HepG2 (cell line): Measurements from ENCODE around the gene L3MBTL1. TPM values are rescaled to one million over a fixed set of nuclear protein-coding genes. Genes with fewer than 3 reads are reported as not detected.

Experiments used
- BRCA1 ChIP-seq: sonication (generic); formaldehyde crosslinking; IDR thresholded peaks from 2 replicates; pipeline ENCODE4 v1.4.0; 2020; ENCODE audit warnings: missing genetic modification reagents
- DR1 ChIP-seq: sonication (generic); formaldehyde crosslinking; IDR thresholded peaks from 2 replicates; pipeline ENCODE4 v1.8.0; 2021; ENCODE audit warnings: mild to moderate bottlenecking, missing genetic modification reagents, inconsistent platforms
- GZF1 ChIP-seq: sonication (generic); formaldehyde crosslinking; IDR thresholded peaks from 2 replicates; pipeline ENCODE4 v1.5.1; 2020; ENCODE audit warnings: mild to moderate bottlenecking, missing genetic modification reagents
- MIXL1 ChIP-seq: IDR thresholded peaks from 2 replicates; pipeline ENCODE4 v1.6.1; 2016
- NCOA5 ChIP-seq: sonication (generic); formaldehyde crosslinking; IDR thresholded peaks from 2 replicates; pipeline ENCODE4 v1.4.0; 2020; ENCODE audit warnings: missing genetic modification reagents
- RXRA ChIP-seq: sonication (generic); formaldehyde crosslinking; IDR thresholded peaks from 2 replicates; pipeline ENCODE4 v1.5.1; 2020; ENCODE audit warnings: missing genetic modification reagents
- SAP130 ChIP-seq: IDR thresholded peaks from 2 replicates; pipeline ENCODE4 v1.6.1; 2016; ENCODE audit warnings: low read depth
- ZC3H13 ChIP-seq: sonication (generic); formaldehyde crosslinking; IDR thresholded peaks from 2 replicates; pipeline ENCODE4 v1.8.1; 2023; ENCODE audit warnings: mild to moderate bottlenecking, missing genetic modification reagents, moderate library complexity
- ZNF160 ChIP-seq: sonication (generic); formaldehyde crosslinking; IDR thresholded peaks from 2 replicates; pipeline ENCODE4 v1.8.0; 2022; ENCODE audit warnings: mild to moderate bottlenecking, inconsistent platforms, missing genetic modification reagents
- ZNF18 ChIP-seq: sonication (generic); formaldehyde crosslinking; IDR thresholded peaks from 2 replicates; pipeline ENCODE4 v1.8.0; 2022; ENCODE audit warnings: mild to moderate bottlenecking, missing genetic modification reagents; ENCODE audit not compliant: insufficient replicate concordance
- ZNF232 ChIP-seq: sonication (generic); formaldehyde crosslinking; IDR thresholded peaks from 2 replicates; pipeline ENCODE4 v1.4.0; 2020; ENCODE audit warnings: missing genetic modification reagents, borderline replicate concordance
- ZNF275 ChIP-seq: sonication (generic); formaldehyde crosslinking; IDR thresholded peaks from 2 replicates; pipeline ENCODE4 v1.8.0; 2022; ENCODE audit warnings: missing genetic modification reagents, mild to moderate bottlenecking, inconsistent platforms, borderline replicate concordance
- polyA plus RNA-seq, 8 experiments: library from polyadenylated mRNA; depleted of rRNA in 3 of 8; stranded (reverse) in 7 of 8; unstranded in 1 of 8; fragments of >200 nt; fragmentation: Illumina TruSeq in 4 of 8; extraction: Trizol in 4 of 8; gene quantifications; 2 replicates each; pipeline versions ENCODE4 v1.2.1 to v1.2.3, GENCODE V29; 2011 to 2016; ENCODE audit warnings: low read depth in 4 of 8, missing spikeins in 1 of 8, mixed read lengths in 1 of 8; ENCODE audit not compliant: insufficient read depth in 1 of 8
- total RNA-seq, 5 experiments: library from RNA; depleted of rRNA; stranded (reverse); fragments of >200 nt; fragmentation: Illumina TruSeq; extraction: Trizol; gene quantifications; 2 replicates each; pipeline ENCODE4 v1.2.3, GENCODE V29; 2016; ENCODE audit warnings: low read depth in 1 of 5
- TF ChIP-seq, protein P1 (sequence below): sonication (generic); formaldehyde crosslinking; conservative IDR thresholded peaks from 2 replicates; pipeline ENCODE4 v1.8.0; 2022; ENCODE audit warnings: missing genetic modification reagents
- TF ChIP-seq, protein P2 (sequence below): sonication (generic); formaldehyde crosslinking; IDR thresholded peaks from 2 replicates; pipeline ENCODE4 v1.4.0; 2020; ENCODE audit warnings: mild to moderate bottlenecking, missing genetic modification reagents

The L3MBTL1 gene
- total and polyA plus RNA-seq, 2 of the 13 experiments (the other 11 are each of a cell fraction or from before 2014, with no cell fraction given), result 9.0 to 17.8 TPM

- TF ChIP-seq NCOA5, result no peak
- TF ChIP-seq BRCA1 (CRISPR knock-in tag), result peak; percentile 63; the same call in 1 of the 2 replicates
- TF ChIP-seq RXRA, result peak; percentile 90
- TF ChIP-seq MIXL1, result peak; percentile 82
- TF ChIP-seq SAP130 (CRISPR knock-in tag), result peak; percentile 98
- peak; percentile 88 for TF ChIP-seq ZNF160 (CRISPR knock-in tag)
- TF ChIP-seq ZNF18, result no peak
- TF ChIP-seq ZNF275, result peak; percentile 72; the same call in 1 of the 2 replicates
- TF ChIP-seq, protein P1, sequence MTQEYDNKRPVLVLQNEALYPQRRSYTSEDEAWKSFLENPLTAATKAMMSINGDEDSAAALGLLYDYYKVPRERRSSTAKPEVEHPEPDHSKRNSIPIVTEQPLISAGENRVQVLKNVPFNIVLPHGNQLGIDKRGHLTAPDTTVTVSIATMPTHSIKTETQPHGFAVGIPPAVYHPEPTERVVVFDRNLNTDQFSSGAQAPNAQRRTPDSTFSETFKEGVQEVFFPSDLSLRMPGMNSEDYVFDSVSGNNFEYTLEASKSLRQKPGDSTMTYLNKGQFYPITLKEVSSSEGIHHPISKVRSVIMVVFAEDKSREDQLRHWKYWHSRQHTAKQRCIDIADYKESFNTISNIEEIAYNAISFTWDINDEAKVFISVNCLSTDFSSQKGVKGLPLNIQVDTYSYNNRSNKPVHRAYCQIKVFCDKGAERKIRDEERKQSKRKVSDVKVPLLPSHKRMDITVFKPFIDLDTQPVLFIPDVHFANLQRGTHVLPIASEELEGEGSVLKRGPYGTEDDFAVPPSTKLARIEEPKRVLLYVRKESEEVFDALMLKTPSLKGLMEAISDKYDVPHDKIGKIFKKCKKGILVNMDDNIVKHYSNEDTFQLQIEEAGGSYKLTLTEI (CRISPR knock-in tag), result no peak
- TF ChIP-seq, protein P2, sequence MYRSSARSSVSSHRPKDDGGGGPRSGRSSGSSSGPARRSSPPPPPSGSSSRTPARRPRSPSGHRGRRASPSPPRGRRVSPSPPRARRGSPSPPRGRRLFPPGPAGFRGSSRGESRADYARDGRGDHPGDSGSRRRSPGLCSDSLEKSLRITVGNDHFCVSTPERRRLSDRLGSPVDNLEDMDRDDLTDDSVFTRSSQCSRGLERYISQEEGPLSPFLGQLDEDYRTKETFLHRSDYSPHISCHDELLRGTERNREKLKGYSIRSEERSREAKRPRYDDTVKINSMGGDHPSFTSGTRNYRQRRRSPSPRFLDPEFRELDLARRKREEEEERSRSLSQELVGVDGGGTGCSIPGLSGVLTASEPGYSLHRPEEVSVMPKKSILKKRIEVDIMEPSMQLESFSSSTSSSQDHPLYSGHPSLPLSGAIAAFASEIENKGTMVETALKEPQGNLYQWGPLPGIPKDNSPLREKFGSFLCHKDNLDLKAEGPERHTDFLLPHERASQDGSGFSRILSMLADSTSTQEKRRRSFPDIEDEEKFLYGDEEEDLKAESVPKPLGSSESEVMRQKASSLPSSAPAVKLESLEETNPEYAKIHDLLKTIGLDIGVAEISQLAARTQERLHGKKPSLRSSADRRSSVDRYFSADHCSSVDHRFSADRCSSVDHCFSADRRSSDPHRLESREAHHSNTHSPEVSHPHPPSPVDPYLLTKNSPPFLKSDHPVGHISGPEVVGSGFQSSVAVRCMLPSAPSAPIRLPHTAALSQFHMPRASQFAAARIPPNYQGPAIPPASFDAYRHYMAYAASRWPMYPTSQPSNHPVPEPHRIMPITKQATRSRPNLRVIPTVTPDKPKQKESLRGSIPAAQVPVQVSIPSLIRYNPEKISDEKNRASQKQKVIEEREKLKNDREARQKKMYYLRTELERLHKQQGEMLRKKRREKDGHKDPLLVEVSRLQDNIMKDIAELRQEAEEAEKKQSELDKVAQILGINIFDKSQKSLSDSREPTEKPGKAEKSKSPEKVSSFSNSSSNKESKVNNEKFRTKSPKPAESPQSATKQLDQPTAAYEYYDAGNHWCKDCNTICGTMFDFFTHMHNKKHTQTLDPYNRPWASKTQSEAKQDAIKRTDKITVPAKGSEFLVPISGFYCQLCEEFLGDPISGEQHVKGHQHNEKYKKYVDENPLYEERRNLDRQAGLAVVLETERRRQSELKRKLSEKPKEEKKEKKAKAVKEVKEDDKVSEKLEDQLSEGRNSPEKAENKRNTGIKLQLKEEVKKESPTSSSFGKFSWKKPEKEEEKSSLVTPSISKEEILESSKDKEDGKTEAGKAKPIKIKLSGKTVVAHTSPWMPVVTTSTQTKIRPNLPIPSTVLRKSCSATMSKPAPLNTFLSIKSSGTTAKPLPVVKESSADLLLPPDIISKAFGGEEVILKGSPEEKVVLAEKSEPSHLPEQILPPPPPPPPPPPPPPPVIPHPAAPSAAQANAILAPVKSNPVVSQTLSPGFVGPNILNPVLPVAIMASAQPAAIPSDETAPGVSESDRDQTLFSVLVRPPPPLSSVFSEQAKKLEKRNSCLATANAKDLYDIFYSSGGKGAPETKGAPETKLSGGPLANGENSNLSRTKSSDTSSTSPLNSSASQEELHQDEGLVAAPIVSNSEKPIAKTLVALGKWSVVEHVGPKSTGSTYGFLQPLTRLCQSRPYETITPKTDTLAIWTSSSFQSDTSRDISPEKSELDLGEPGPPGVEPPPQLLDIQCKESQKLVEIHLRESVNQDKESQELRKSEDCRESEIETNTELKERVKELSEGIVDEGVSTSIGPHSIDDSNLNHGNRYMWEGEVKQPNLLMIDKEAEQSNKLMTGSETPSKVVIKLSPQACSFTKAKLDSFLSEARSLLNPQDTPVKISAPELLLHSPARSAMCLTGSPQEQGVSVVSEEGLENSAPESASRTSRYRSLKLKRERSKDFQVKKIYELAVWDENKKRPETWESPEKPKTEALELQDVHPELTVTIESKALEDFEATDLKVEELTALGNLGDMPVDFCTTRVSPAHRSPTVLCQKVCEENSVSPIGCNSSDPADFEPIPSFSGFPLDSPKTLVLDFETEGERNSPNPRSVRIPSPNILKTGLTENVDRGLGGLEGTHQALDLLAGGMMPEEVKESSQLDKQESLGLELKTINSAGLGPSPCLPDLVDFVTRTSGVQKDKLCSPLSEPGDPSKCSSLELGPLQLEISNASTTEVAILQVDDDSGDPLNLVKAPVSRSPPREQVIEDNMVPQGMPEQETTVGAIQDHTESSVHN (CRISPR knock-in tag), result 0 out of 2 replicates have a peak, but pooled peaks have one; percentile 77
- TF ChIP-seq GZF1 (CRISPR knock-in tag), result peak; percentile 73; the same call in 1 of the 2 replicates
- no peak; the same call in 1 of the 2 replicates for TF ChIP-seq DR1
- peak; percentile 96 for TF ChIP-seq ZNF232 (CRISPR knock-in tag)
- TF ChIP-seq ZC3H13 (CRISPR knock-in tag), result no peak
These were observed 23.0 kb downstream of the L3MBTL1 start (continued) for GRCh38 chr20:43530321-43531090.
